Chondrocyte (in vitro differentiated cells): Measurements from ENCODE around the gene ASTN2. TPM values are rescaled to one million over a fixed set of nuclear protein-coding genes. Genes with fewer than 3 reads are reported as not detected.

Source experiments
- DNase-seq: peaks from one replicate; pipeline ENCODE4 v3.0.0; 2021; ENCODE audit warnings: mixed read lengths, low spot score
- H3K27ac Mint-ChIP-seq: one replicate; pipeline ENCODE4 v1.8.0; 2021; ENCODE audit warnings: mild to moderate bottlenecking, moderate library complexity, mixed read lengths; ENCODE audit not compliant: unreplicated experiment
- H3K27me3 Mint-ChIP-seq: 2 replicates; pipeline ENCODE4 v1.8.0; 2021; ENCODE audit warnings: low read depth, mixed read lengths
- H3K36me3 Mint-ChIP-seq: 2 replicates; pipeline ENCODE4 v1.8.0; 2021; ENCODE audit warnings: low read depth, mixed read lengths
- H3K4me1 Mint-ChIP-seq: 2 replicates; pipeline ENCODE4 v1.8.0; 2021; ENCODE audit warnings: low read depth, mild to moderate bottlenecking, mixed read lengths
- H3K4me3 Mint-ChIP-seq: one replicate; pipeline ENCODE4 v1.8.0; 2021; ENCODE audit warnings: mild to moderate bottlenecking, moderate library complexity, mixed read lengths; ENCODE audit not compliant: unreplicated experiment
- H3K9me3 Mint-ChIP-seq: 2 replicates; pipeline ENCODE4 v1.8.0; 2021; ENCODE audit warnings: low read depth, mixed read lengths
- CTCF ChIP-seq: fragments of 200-600 bp; sonication (generic); IDR thresholded peaks from 2 replicates; pipeline ENCODE4 v1.5.0; 2021; ENCODE audit warnings: antibody characterized with exemption, mild to moderate bottlenecking, moderate library complexity
- total RNA-seq: library from RNA; stranded (reverse); gene quantifications from 3 replicates; pipeline ENCODE4 v1.2.1, GENCODE V29; 2021

The ASTN2 gene
- total RNA-seq, 1 donor from 2014 or later, result 3.6 TPM

- H3K9me3 Mint-ChIP-seq, result no peaks in the 10 kb centered on the region
- H3K4me1 Mint-ChIP-seq, result no peaks in the 10 kb centered on the region
- no peaks in the 10 kb centered on the region for H3K27me3 Mint-ChIP-seq
- H3K27ac Mint-ChIP-seq, result no peak overlapping the region
- TF ChIP-seq CTCF, result no peak
- peaks cover 2% of the 10 kb centered on the region for H3K36me3 Mint-ChIP-seq
- H3K4me3 Mint-ChIP-seq, result no peak overlapping the region
- DNase-seq, result no peak
Measured at GRCh38 chr9:116425244-116425643, 989.6 kb downstream of the ASTN2 start.

DNA sequence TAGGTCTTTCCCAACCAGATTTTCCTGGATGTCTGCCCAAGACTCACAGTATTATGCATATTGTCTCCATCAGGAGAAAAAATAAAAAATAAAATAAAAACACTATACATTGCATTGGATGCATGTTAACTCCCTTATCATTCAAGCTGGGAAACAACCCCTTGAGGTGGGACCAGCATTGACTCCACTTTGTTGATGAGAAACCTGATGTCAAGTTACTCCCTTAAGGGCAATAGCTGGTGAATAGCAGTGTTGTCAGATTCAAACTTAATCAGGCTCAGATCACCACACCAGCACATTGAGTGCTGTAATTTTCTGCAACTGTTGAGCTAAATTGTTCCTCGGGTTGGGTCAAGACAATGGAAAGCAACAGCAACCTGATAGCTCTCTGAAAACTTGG is 991.7 kb downstream of the ASTN2 start:
- Mint-ChIP-seq H3K4me3 (no peak overlapping the region), H3K9me3 (no peaks in the 10 kb centered on the region), H3K27ac (no peak overlapping the region), H3K27me3 (no peaks in the 10 kb centered on the region), H3K36me3 (peaks cover 2% of the 10 kb centered on the region), H3K4me1 (no peaks in the 10 kb centered on the region)
- no peak for DNase-seq
- no peak for TF ChIP-seq CTCF

DNA sequence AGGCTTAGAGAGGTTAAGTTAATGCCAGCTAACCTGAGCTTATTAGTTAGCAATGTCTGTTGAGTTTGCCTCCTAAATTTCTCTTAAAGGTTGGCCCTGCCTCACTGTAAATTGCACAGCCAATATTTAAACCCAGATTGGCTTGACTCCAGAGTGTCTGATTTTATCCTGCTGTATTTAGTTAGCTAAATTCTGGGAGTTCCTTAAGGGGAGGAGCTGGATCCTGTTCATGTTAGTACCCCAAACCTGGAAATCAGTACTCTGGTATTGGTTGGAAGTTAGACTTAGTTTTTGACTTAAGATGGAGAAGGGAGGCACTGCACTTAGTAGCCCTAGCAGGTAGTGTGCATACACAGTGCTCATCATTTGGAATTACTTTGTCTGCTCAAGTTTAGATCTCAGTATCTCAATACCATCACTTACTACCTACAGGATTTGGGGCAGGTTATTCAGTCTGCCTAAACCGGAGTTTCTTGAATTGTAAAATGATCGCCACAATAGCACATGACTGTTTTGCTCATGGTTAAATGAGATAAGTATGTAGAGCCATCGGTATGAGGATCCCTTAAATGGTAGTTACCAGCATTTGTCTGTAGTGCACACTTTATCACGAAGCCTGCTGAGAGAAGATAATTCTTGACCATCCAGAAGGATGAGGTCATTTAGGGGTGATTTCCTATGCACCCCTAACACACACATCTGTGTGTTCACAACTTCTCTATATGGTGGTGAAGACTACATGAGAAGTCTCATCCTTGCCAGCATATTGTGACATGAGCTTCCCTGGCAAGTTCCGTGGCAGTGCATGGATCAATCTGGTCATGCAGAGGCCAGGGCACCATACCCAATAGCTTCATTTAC is 992.5 kb downstream of the ASTN2 start:
- Mint-ChIP-seq H3K4me1 (no peaks in the 10 kb centered on the region), H3K27me3 (no peaks in the 10 kb centered on the region), H3K9me3 (no peaks in the 10 kb centered on the region), H3K27ac (no peak overlapping the region), H3K4me3 (no peak overlapping the region), H3K36me3 (no peaks in the 10 kb centered on the region)
- TF ChIP-seq CTCF, result no peak
- DNase-seq, result no peak

DNA sequence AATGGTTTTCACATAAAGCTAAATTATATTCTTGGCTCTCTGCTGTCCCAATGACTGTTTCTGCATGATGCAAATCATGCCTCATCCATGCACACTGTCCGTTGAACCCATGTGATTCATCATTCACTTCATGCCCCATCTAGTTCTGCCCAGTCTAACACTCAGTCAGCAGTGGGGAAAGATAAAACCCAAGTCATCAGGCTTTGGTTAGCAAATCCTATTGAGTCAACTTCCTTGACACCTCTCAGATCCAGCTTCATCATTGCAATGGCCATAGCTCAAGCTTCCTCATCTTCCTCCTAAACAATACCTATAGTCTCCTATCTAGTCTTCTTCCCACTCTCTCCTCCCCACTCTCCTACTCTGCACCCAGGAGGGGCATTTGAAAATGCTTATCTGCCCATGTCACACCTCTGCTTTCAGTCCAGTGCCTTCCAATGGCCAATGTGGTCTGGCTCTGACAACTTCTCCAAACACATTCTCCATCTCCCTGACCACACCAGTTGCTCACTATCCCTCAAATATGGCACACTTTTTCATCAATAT is 993.8 kb downstream of the ASTN2 start:
- no peak overlapping the region for H3K4me3 Mint-ChIP-seq
- H3K36me3 Mint-ChIP-seq, result no peaks in the 10 kb centered on the region
- no peak for TF ChIP-seq CTCF
- H3K27ac Mint-ChIP-seq, result no peak overlapping the region
- no peaks in the 10 kb centered on the region for H3K9me3 Mint-ChIP-seq
- peaks cover 6% of the 10 kb centered on the region for H3K4me1 Mint-ChIP-seq
- no peak for DNase-seq
- no peaks in the 10 kb centered on the region for H3K27me3 Mint-ChIP-seq

GRCh38 chr9:116419181-116419580 is 995.7 kb downstream of the ASTN2 start:
- H3K9me3 Mint-ChIP-seq, result no peaks in the 10 kb centered on the region
- H3K27me3 Mint-ChIP-seq, result no peaks in the 10 kb centered on the region
- H3K36me3 Mint-ChIP-seq, result no peaks in the 10 kb centered on the region
- peaks cover 9% of the 10 kb centered on the region for H3K4me1 Mint-ChIP-seq
- no peak for DNase-seq
- no peak overlapping the region for H3K4me3 Mint-ChIP-seq
- no peak overlapping the region for H3K27ac Mint-ChIP-seq
- TF ChIP-seq CTCF, result no peak
